ENCODE results near the gene DNAAF8. TPM values are rescaled to one million over a fixed set of nuclear protein-coding genes. Genes with fewer than 3 reads are reported as not detected.
A peak's percentile ranks its signal among the peaks of the same experiment; 100 is the strongest.

DNAAF8 gene
- total RNA-seq, 4 donors from 2014 or later: 0.21 to 15.3 (median 0.74) TPM

- WGBS, 2 donors: 68 to 70% methylated on average over 13 of the region's 13 CpGs
- Histone ChIP-seq H3K4me1 (no peaks in the 10 kb centered on the region), H3K27me3 (no peaks in the 10 kb centered on the region), H3K36me3 (peaks cover 0 to 26% (median 0%) of the 10 kb centered on the region in 3 donors), H3K9me3 (no peaks in the 10 kb centered on the region), H3K27ac (no peak overlapping the region), H3K4me3 (no peak overlapping the region)
- no peak for DNase-seq (ENCODE audit: low spot score in 2 of 2)
- TF ChIP-seq EP300 (IDR thresholded peaks at IDR 0.05) (no peak), POLR2A (IDR thresholded peaks at IDR 0.05) (no peak)
- TF ChIP-seq, protein P1, sequence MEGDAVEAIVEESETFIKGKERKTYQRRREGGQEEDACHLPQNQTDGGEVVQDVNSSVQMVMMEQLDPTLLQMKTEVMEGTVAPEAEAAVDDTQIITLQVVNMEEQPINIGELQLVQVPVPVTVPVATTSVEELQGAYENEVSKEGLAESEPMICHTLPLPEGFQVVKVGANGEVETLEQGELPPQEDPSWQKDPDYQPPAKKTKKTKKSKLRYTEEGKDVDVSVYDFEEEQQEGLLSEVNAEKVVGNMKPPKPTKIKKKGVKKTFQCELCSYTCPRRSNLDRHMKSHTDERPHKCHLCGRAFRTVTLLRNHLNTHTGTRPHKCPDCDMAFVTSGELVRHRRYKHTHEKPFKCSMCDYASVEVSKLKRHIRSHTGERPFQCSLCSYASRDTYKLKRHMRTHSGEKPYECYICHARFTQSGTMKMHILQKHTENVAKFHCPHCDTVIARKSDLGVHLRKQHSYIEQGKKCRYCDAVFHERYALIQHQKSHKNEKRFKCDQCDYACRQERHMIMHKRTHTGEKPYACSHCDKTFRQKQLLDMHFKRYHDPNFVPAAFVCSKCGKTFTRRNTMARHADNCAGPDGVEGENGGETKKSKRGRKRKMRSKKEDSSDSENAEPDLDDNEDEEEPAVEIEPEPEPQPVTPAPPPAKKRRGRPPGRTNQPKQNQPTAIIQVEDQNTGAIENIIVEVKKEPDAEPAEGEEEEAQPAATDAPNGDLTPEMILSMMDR (IDR thresholded peaks at IDR 0.05): no peak
Observed at GRCh38 chr16:4792951-4793513, 58.7 kb downstream of the DNAAF8 start.

DNA sequence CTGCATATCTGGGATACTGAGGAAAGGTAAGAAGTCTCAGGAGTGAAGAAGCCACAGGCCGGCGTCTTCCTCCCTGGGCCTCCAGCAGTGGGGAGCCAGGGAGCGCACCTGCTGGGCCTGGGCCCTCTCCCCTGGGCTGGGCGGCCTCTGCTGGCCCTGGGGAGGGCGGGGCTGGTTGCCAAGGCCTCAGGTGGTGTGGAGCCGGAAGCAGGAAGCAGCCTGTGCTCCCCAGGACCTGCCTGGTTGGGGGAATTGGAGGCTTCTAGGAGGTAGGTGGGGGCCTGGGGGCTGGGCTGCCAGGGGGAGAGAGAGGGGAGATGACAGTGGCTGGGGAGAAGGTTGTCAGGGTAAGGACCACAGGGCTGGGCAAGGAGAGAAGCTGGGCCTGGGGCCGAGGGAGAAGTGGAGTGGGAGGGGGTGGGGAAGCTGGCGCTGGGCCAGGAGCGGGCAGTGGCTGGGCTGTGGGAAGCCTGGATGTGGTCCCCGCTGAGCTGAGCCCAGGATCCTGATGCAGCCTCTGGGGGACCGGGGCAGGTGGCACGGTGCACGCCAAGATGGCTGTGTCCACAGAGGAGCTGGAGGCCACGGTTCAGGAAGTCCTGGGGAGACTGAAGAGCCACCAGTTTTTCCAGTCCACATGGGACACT is 61.0 kb downstream of the DNAAF8 start, which contains the start of gene SMIM22:
TSS of gene SMIM22 (plus strand) at position 189 of the 647 bp plus-strand sequence. CDS start at position 555, 366 bp downstream.
- 72 to 74% methylated on average over 13 to 14 of the region's 14 CpGs for WGBS, 2 donors
- Histone ChIP-seq H3K4me3 (peak within 1 kb of the TSS in 1 of 4 donors; percentile 9), H3K9me3 (no peaks in the 10 kb centered on the region), H3K4me1 (no peaks in the 10 kb centered on the region), H3K36me3 (peaks cover 0 to 46% (median 0%) of the 10 kb centered on the region in 3 donors), H3K27me3 (no peaks in the 10 kb centered on the region), H3K27ac (peak within 1 kb of the TSS in 1 of 4 donors; percentile 56)
- TF ChIP-seq EP300 (IDR thresholded peaks at IDR 0.05): no peak
- TF ChIP-seq POLR2A (IDR thresholded peaks at IDR 0.05): no peak
- TF ChIP-seq, protein P1 (IDR thresholded peaks at IDR 0.05): no peak
- no peak for DNase-seq (ENCODE audit: low spot score in 2 of 2)

- no peaks in the 10 kb centered on the region for H3K9me3 ChIP-seq
- TF ChIP-seq EP300 (IDR thresholded peaks at IDR 0.05): no peak
- TF ChIP-seq, protein P1 (IDR thresholded peaks at IDR 0.05): no peak
- TF ChIP-seq POLR2A (IDR thresholded peaks at IDR 0.05): no peak
- H3K27me3 ChIP-seq: no peaks in the 10 kb centered on the region
- peaks cover 0 to 46% (median 0%) of the 10 kb centered on the region in 3 donors for H3K36me3 ChIP-seq
- peaks cover 0 to 2% (median 0%) of the 10 kb centered on the region in 4 donors for H3K4me1 ChIP-seq
- peak overlapping the region in 1 of 4 donors; percentile 56 for H3K27ac ChIP-seq
- peak overlapping the region in 1 of 4 donors; percentile 9 for H3K4me3 ChIP-seq
- DNase-seq (ENCODE audit: low spot score in 2 of 2): no peak
- WGBS, 2 donors: 87 to 91% methylated on average over 21 to 26 of the region's 30 CpGs
Observed at GRCh38 chr16:4795828-4796572, 61.7 kb downstream of the DNAAF8 start.

GRCh38 chr16:4796982-4797804 is 62.9 kb downstream of the DNAAF8 start:
- Histone ChIP-seq H3K4me3 (no peak overlapping the region), H3K36me3 (peaks cover 0 to 46% (median 0%) of the 10 kb centered on the region in 3 donors), H3K27me3 (no peaks in the 10 kb centered on the region), H3K9me3 (no peaks in the 10 kb centered on the region), H3K27ac (no peak overlapping the region), H3K4me1 (peaks cover 0 to 13% (median 9%) of the 10 kb centered on the region in 4 donors)
- TF ChIP-seq POLR2A (IDR thresholded peaks at IDR 0.05) (no peak), EP300 (IDR thresholded peaks at IDR 0.05) (no peak)
- TF ChIP-seq, protein P1 (IDR thresholded peaks at IDR 0.05): no peak
- no peak for DNase-seq (ENCODE audit: low spot score in 2 of 2)
- WGBS, 2 donors: 86 to 87% methylated on average over 20 to 21 of the region's 21 CpGs

Data from tibial nerve (tissue), 4 donors.